A673 (cell line): ENCODE data around the gene ASTN2. TPM values are rescaled to one million over a fixed set of nuclear protein-coding genes. Genes with fewer than 3 reads are reported as not detected.
A peak's percentile ranks its signal among the peaks of the same experiment; 100 is the strongest.

Experiments
- BruUV-seq: library from RNA; stranded (reverse); fragments of 400-500 nt; replicated peaks from 2 replicates; lab custom pipeline; 2021; lab: Mats Ljungman, UMichigan
- CTCF ChIA-PET: fragments of 300-600 bp; sonication (Branson Sonifier 250); formaldehyde crosslinking; loops from one replicate; lab custom pipeline; 2022; ENCODE audit warnings: antibody characterized with exemption; lab: Charles Lee
- POLR2A ChIA-PET: fragments of 300-600 bp; sonication (Branson Sonifier 250); formaldehyde crosslinking; loops from one replicate; lab custom pipeline; 2022; ENCODE audit warnings: antibody characterized with exemption; ENCODE audit not compliant: low non-redundant PET; lab: Charles Lee
- DNase-seq: peaks from one replicate; pipeline ENCODE4 v3.0.0-alpha.2; 2015; ENCODE audit warnings: low spot score
- H3K27ac ChIP-seq: fragments of 200-600 bp; sonication (generic); 2 replicates; pipeline ENCODE4 v1.5.1; 2016; ENCODE audit warnings: mixed run types, low read depth, mild to moderate bottlenecking, mixed read lengths, antibody characterized with exemption, low read length; ENCODE audit not compliant: poor library complexity, severe bottlenecking
- H3K27me3 ChIP-seq: fragments of 200-600 bp; sonication (generic); replicated peaks from 2 replicates; pipeline ENCODE4 v1.6.1; 2017; ENCODE audit warnings: mixed run types, low read depth, mild to moderate bottlenecking, mixed read lengths, antibody characterized with exemption, low read length; ENCODE audit not compliant: insufficient read depth, poor library complexity
- H3K36me3 ChIP-seq: fragments of 200-600 bp; sonication (generic); 2 replicates; pipeline ENCODE4 v1.6.1; 2016; ENCODE audit warnings: mixed run types, mild to moderate bottlenecking, mixed read lengths, antibody characterized with exemption, low read length; ENCODE audit not compliant: insufficient read depth, poor library complexity, severe bottlenecking
- H3K4me1 ChIP-seq: fragments of 200-600 bp; sonication (generic); 2 replicates; pipeline ENCODE4 v1.6.1; 2017; ENCODE audit warnings: mixed run types, mild to moderate bottlenecking, mixed read lengths, antibody characterized with exemption, low read length; ENCODE audit not compliant: insufficient read depth, poor library complexity, severe bottlenecking
- H3K4me3 ChIP-seq: fragments of 200-600 bp; sonication (generic); 2 replicates; pipeline ENCODE4 v1.5.1; 2016; ENCODE audit warnings: low read depth, mixed run types, mild to moderate bottlenecking, mixed read lengths, low read length; ENCODE audit not compliant: poor library complexity, severe bottlenecking
- H3K9me3 ChIP-seq: fragments of 200-600 bp; sonication (generic); 2 replicates; pipeline ENCODE4 v1.6.1; 2016; ENCODE audit warnings: mixed run types, low read depth, mild to moderate bottlenecking, mixed read lengths, antibody characterized with exemption, low read length; ENCODE audit not compliant: poor library complexity, severe bottlenecking
- CTCF ChIP-seq: fragments of 300-800, 200-600 bp; sonication (generic); conservative IDR thresholded peaks from 2 replicates; pipeline ENCODE4 v1.5.1; 2017; ENCODE audit warnings: low read depth, mild to moderate bottlenecking, antibody characterized with exemption, low read length, moderate library complexity, mixed read lengths
- EZH2 ChIP-seq: fragments of 200-600 bp; sonication (generic); IDR thresholded peaks from 2 replicates; pipeline ENCODE4 v1.6.1; 2017; ENCODE audit warnings: borderline replicate concordance, low read depth, mild to moderate bottlenecking, mixed read lengths, antibody characterized with exemption, low read length; ENCODE audit not compliant: poor library complexity, severe bottlenecking
- intact Hi-C: fragments of 100-400 bp; cut with micrococcal nuclease; formaldehyde crosslinking; loops from one replicate; pipeline ENCODE4 v1.10.0; 2022; ENCODE audit not compliant: unreplicated experiment
- total RNA-seq: library from RNA; stranded (reverse); gene quantifications from 2 replicates; pipeline ENCODE4 v1.2.3, GENCODE V29; 2021

The ASTN2 gene
- total RNA-seq, 1 experiment from 2014 or later, result 3.4 TPM

DNA sequence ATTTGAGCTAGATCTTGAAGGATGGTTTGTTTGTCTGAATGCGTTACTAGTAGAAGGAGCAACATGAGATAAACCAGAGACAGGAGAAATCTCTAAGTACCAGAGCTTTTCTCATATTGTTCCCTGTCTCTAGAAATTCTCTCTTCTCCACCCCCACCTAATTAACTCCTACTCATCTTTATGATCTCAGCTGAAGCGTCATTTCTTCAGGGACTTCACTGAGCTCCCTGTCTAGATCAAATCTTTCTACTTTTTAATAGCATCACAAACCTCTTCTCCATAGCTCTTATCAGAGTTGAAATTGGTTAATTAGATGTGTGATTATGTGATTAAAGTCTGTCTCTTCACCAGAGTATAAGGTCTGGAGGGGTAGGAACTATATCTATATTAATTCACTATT lies 1035.0 kb downstream of the ASTN2 start:
- TF ChIP-seq CTCF, result no peak
- no peak for TF ChIP-seq EZH2
- no peaks in the 10 kb centered on the region for H3K27me3 ChIP-seq
- no peaks in the 10 kb centered on the region for H3K4me1 ChIP-seq
- ChIA-PET POLR2A (no interaction called here), CTCF (no interaction called here)
- H3K36me3 ChIP-seq, result peaks cover 82% of the 10 kb centered on the region
- DNase-seq, result no peak
- no peak overlapping the region for H3K4me3 ChIP-seq
- no peaks in the 10 kb centered on the region for H3K9me3 ChIP-seq
- no TSS peak for BruUV-seq
- intact Hi-C loops, result no loop called here
- H3K27ac ChIP-seq, result no peak overlapping the region

- TF ChIP-seq CTCF, result no peak
- TF ChIP-seq EZH2, result no peak
- H3K36me3 ChIP-seq, result peaks cover 88% of the 10 kb centered on the region
- BruUV-seq, result no TSS peak
- H3K27me3 ChIP-seq, result no peaks in the 10 kb centered on the region
- no peak overlapping the region for H3K27ac ChIP-seq
- no peak overlapping the region for H3K4me3 ChIP-seq
- POLR2A ChIA-PET, result no interaction called here
- CTCF ChIA-PET, result no interaction called here
- H3K4me1 ChIP-seq, result no peaks in the 10 kb centered on the region
- no peaks in the 10 kb centered on the region for H3K9me3 ChIP-seq
- intact Hi-C loops, result no loop called here
- no peak for DNase-seq
Observed at GRCh38 chr9:116378873-116379272, 1036.0 kb downstream of the ASTN2 start.

DNA sequence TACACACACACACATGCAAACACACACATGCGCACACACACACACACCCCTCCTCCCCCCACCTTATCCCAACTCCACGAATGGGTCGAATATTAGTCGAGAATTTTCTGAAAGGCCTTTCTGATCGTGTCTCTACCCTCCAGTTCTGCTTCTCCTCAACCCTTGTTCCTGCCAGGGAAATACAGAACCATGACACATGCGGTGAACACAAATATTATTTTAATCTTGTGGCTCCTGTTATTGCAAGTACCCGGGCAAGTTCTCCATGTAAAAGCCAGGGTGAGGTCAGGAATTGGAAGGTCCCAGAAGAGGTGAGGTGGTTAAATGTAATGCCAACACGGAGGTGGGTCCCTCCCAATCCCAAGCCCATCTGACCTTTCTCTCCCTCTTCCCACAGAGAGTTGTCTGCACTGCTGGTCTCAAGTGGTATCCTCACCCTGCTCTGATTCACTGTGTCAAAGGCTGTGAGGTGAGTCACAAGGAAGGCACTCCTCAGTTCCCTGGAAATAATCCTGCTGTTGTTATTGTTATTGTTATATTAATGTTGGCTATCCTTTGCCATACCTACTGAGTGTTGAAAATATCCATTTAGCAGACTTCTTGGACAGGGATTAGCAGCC lies 1037.6 kb downstream of the ASTN2 start:
- H3K27me3 ChIP-seq, result no peaks in the 10 kb centered on the region
- no peak overlapping the region for H3K4me3 ChIP-seq
- H3K9me3 ChIP-seq, result no peaks in the 10 kb centered on the region
- H3K27ac ChIP-seq, result peak overlapping the region; percentile 15
- no peak for TF ChIP-seq CTCF
- TF ChIP-seq EZH2, result no peak
- BruUV-seq, result no TSS peak
- H3K36me3 ChIP-seq, result peaks cover 88% of the 10 kb centered on the region
- POLR2A ChIA-PET, result no interaction called here
- CTCF ChIA-PET, result no interaction called here
- no peak for DNase-seq
- intact Hi-C loops, result no loop called here
- no peaks in the 10 kb centered on the region for H3K4me1 ChIP-seq
